Activated CD8-positive, alpha-beta memory T cell treated with anti-CD3 and anti-CD28 coated beads, Interleukin-2, amount 50 U/mL, for 48 hours (primary cell): ENCODE data around the gene ZNRF1.
A peak's percentile ranks its signal among the peaks of the same experiment; 100 is the strongest.

ENCODE experiments used
- DNase-seq: peaks from one replicate; pipeline ENCODE4 v3.0.0-alpha.2; 2020

Gene ZNRF1

DNA sequence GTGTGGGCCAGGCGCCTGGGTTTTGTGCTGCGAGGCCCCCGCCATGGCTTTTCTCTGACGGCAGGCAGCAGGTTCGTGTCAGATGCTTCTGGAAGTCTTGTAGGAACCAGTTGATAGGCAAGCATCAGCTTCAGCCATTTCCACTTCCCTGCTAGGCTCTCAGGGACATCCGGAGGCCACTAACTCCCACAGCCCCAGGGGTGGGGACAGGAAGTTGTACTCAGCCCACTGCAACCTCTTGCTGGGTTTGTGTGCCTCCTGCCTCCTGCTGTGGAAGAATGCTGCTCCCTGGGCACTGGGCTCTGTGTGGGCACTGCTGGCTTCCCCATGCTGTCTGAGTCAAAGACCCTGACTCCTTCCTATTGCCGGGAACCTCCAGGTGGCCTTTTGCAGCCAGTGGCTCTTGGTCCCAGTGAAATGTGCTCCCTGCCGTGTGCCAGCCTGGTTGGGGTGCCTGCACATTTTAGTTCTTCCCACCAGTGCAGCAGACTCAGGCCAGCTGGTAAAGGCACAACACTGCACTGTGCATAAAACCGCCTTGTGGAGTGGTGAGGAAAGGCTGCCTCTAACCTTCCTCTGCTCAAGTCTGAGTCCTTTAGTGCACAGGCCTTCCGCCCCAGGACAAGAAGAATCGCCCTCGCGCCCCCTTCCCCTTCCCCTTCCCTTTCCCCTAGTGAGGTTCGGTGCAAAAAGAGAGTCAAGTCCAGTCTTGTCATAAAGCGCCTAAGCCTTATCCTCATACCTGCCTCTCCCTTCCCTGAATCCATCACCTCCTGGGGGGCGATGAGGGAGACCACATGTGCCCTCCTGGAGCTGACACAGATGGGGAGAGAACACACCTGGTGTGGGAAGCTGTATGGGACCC, 101.1 kb downstream of the ZNRF1 start:
- no peak for DNase-seq

DNA sequence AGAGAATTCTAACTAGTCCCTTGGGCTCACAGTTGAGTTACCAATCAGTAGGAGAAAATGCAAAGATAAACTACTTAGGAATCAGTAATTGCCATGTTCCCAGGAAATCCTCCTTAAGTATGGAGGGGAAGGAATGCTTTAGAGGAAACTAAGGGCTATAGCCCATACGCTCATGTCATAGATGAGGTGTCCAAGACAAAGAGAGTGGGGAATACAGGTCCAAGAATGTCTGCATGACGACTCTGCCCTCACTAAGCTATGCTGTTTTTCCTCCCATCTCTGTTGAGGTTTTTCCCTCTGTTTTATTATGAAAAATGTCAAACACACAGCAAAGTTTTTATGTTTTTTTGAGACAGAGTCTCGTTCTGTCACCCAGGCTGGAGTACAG, 101.8 kb downstream of the ZNRF1 start:
- no peak for DNase-seq

- no peak for DNase-seq
Observed at GRCh38 chr16:75101635-75102034, 102.8 kb downstream of the ZNRF1 start.

GRCh38 chr16:75102595-75102994, 103.8 kb downstream of the ZNRF1 start:
- no peak for DNase-seq

DNA sequence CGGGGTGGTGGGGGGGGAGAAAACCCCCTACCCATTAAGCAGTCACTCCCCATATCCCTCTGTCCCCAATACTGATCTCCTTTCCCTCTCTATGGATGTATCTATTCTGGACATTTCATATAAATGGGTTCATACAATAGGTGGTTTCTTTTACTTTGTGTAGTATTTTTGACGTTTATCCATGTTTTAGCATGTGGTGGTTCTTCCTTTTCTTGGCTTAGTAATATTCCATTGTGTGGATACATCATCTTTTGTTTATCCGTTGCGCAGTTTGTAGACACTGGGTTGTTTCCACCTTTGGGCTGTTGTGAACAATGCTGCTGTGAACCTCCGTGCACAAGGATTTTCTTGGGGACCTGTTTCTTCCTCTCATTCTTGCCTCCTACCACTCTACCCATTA, 105.2 kb downstream of the ZNRF1 start:
- DNase-seq, result no peak

GRCh38 chr16:75104836-75105235, 106.0 kb downstream of the ZNRF1 start:
- DNase-seq, result no peak

- DNase-seq, result no peak
Observed at GRCh38 chr16:75105306-75106061, 106.7 kb downstream of the ZNRF1 start.

DNA sequence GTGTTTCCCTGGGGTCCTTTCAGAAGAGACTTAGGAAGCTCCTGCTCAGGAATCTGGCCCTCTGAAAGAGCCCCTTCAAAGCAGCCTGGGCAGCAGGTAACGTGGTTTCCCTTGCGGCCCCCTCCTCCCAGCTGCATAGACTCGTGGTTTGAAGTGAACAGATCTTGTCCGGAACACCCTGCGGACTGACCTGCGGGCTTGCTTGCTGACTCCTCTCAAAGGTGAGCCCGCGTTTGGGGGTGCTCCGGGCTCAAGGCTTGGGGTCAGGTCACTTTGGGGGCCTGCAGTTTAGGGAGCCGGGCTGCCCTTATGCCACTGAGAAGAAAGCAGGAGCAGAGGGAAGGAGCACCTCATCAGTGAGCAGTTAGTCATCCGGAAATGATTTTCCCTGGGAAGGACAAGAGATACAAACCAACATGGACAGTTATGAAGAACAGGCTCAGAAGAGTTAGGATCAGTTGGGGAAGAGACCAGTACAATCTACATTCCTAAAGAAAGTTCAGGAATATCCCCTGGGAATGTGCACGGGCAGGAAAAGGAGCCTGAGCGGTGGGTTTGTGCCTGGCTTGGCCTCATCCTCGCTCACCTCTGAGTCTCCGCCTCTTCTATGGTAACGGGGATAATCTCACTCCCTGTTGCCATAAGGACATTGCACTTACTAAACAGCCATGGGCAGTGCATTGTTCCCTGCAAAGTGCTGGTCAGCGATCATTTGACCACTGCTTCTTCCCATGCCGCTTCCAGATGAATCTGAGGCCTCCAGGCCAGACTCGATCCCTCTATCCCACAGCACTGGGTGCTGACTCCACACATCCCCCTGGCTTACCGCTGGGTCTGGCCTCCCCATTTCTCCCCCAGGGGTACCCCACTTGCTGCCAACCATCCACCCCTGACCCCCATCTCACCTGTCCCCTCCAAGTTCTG, 107.8 kb downstream of the ZNRF1 start:
- no peak for DNase-seq

DNA sequence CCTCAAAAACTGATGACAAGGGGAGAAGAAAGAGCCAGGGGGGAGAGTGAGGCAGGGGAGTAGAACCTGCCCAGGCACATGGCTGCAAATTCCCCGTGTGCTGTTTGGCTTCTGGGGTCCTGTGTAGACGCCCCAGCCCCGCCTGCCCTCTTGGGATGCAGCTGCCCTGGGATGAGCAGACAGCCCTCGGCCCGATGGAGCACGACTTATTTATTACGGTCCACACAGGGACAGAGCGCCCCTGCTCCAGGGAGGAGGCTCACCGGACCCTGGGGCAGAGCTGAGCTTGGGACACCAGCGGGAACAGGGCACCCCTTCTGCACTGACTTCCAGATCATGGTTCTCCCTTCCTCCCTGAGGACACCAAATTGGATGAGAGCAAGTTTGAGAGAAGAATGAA, 108.7 kb downstream of the ZNRF1 start:
- DNase-seq, result no peak

DNA sequence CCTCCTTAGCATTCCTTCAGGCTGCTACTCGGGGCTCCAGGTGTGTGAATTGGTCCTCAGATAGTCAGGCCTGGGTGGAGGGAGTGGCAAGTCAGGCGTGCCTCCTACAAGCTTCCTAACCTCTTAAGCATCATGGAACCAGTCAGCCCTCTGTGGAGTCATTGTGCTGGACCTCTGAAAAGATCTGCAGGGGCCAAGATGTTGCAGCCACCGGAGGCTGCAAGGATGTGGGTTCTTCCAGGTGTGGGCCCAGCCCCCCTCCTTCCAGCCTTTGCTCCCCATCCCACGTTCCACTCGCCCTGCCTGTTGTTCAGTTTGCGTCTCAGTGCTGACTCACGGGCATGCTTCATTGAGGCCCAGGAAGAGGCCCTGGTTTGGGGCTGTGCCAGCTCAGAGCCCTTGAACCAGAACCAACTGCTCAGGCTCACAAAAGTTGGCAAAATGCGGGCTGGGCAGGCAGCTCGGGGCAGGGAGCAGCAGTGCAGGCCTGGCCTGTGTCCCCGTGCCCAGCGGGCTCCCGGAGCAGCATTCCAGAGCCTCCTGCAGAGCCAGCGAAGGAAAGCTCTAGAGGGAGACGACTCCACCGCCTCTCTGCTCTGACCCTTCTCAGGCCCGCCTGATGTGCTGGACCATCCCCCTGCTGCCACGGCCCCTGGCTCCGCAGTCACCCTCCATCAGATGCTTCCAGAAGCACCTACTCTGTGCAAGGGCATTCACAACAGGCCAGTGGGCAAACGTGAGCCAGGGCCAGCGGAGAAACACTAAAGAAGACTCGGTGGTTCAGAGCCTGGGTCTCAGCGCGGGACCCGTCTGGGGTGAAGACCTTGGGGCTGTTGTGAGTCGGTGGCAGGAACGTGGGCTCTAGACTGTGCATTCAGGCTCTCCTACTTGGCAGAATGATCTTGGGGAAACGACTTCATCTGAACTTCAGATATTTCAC, 110.2 kb downstream of the ZNRF1 start:
- peak; percentile 86 for DNase-seq

- no peak for DNase-seq
Observed at GRCh38 chr16:75109732-75110243, 111.0 kb downstream of the ZNRF1 start.

- DNase-seq, result peak; percentile 89
Observed at GRCh38 chr16:75110637-75111513, 112.1 kb downstream of the ZNRF1 start.

- no peak for DNase-seq
Observed at GRCh38 chr16:75111514-75111940, 112.7 kb downstream of the ZNRF1 start.

- DNase-seq, result no peak
Observed at GRCh38 chr16:75111961-75112733, 113.3 kb downstream of the ZNRF1 start.

DNA sequence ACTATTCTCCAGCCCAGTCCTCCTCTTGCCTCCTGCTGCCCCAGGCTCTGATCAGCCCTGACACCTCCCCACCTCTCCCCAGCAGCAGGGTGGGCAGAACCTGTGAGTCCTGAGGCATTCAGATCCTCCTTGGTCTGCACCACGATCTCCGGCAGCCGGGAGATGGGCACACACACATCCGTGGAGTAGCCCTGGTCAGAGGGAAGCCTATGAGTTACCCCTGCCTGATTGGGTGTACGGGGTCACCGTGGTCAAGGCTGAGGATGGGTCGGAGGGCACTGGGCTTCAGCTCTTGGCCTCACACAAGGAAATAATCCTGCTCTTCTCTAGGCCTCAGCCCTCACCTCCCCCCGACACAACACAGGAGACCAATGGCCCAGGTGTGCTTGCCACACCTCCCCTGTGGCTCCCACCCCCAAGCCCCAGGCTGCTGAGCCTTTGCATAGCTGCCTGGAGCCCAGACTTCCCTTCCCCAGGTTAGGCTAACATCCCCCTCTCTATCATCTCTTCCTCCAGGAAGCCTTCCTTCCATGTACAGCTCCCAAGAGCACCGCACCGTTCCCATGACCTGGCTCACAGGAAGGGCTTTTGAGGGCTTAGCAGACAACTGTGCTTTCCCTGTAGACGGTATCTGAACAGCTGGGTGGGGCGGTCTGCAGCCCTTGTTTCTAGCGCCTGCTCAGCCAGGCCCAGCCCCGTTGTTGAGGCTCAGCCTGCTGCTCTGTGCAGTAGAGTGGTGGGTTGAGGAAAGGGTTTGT, 114.1 kb downstream of the ZNRF1 start:
- DNase-seq, result no peak

DNA sequence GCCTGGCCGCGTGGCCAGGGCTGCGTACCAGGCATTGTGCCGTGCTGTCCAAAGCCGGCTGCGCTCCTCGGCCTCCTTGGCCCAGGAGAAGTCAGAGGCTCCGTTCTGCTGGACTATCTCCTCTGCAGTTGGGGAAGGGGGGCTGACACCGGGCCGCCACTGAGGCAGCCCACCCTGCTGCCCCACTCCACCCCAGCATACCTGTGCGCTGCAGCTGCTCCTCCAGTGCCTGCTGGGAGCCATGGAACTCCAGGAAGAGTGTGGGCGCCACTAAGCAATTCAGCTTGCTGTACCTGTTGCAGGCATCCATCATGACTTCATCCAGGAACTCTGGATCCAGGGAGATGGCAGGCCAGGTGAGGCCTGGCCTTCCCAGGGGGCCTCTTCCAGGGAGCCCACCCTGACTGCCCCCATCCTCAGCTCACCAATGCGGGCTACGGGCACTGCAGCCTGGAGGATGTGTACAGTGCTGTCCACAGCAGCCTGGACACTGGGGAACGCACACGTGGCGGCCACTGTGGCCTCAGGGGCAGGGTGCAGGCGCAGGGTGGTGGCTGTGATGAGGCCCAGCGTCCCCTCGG, 114.8 kb downstream of the ZNRF1 start:
- DNase-seq, result no peak

- DNase-seq, result no peak
Observed at GRCh38 chr16:75114179-75114945, 115.5 kb downstream of the ZNRF1 start.
